Measurements from ENCODE around the gene RTTN. TPM values are rescaled to one million over a fixed set of nuclear protein-coding genes. Genes with fewer than 3 reads are reported as not detected.

Gene RTTN
- total RNA-seq, 1 experiment from 2014 or later, result 14.3 TPM

GRCh38 chr18:70148039-70148938, 57.2 kb downstream of the RTTN start:
- ChIA-PET POLR2A (ENCODE audit: unreplicated experiment) (no interaction called here), CTCF (no interaction called here)
- Histone ChIP-seq H3K36me3 (ENCODE audit: low read depth) (peaks cover 14% of the 10 kb centered on the region; the same call in 1 of the 2 replicates), H4K20me1 (ENCODE audit: insufficient read depth) (no peaks in the 10 kb centered on the region), H3K9me2 (ENCODE audit: insufficient read depth) (no peaks in the 10 kb centered on the region), H2AFZ (no peak overlapping the region), H3K4me3 (no peak overlapping the region), H3K27ac (no peak overlapping the region), H3K9me3 (ENCODE audit: insufficient read depth, low read depth) (no peaks in the 10 kb centered on the region), H3K4me2 (no peak overlapping the region), H3K27me3 (ENCODE audit: insufficient read depth, low read depth) (no peaks in the 10 kb centered on the region), H3K4me1 (replicated peaks; ENCODE audit: insufficient read depth) (no peaks in the 10 kb centered on the region), H3F3A (ENCODE audit: insufficient read depth, low read depth) (no peaks in the 10 kb centered on the region), H3K79me2 (ENCODE audit: low read depth) (no peaks in the 10 kb centered on the region)
- DNase-seq, result no peak
- TF ChIP-seq EZH2 (IDR thresholded peaks at IDR 0.05; ENCODE audit: low read depth) (no peak), CTCF (conservative IDR thresholded peaks at IDR 0.05) (no peak)
- BruUV-seq (replicated peaks), result no TSS peak
- intact Hi-C loops (cut with micrococcal nuclease; ENCODE audit: unreplicated experiment), result no loop called here

- Histone ChIP-seq H4K20me1 (ENCODE audit: insufficient read depth) (no peaks in the 10 kb centered on the region), H3K79me2 (ENCODE audit: low read depth) (no peaks in the 10 kb centered on the region), H2AFZ (no peak overlapping the region), H3F3A (ENCODE audit: insufficient read depth, low read depth) (no peaks in the 10 kb centered on the region), H3K4me2 (no peak overlapping the region), H3K9me2 (ENCODE audit: insufficient read depth) (no peaks in the 10 kb centered on the region), H3K4me1 (replicated peaks; ENCODE audit: insufficient read depth) (no peaks in the 10 kb centered on the region), H3K4me3 (no peak overlapping the region), H3K36me3 (ENCODE audit: low read depth) (peaks cover 14% of the 10 kb centered on the region; the same call in 1 of the 2 replicates), H3K9me3 (ENCODE audit: insufficient read depth, low read depth) (no peaks in the 10 kb centered on the region), H3K27me3 (ENCODE audit: insufficient read depth, low read depth) (no peaks in the 10 kb centered on the region), H3K27ac (no peak overlapping the region)
- ChIA-PET POLR2A (ENCODE audit: unreplicated experiment) (no interaction called here), CTCF (no interaction called here)
- DNase-seq, result no peak
- intact Hi-C loops (cut with micrococcal nuclease; ENCODE audit: unreplicated experiment), result no loop called here
- no peak for TF ChIP-seq EZH2 (IDR thresholded peaks at IDR 0.05; ENCODE audit: low read depth)
- TF ChIP-seq CTCF (conservative IDR thresholded peaks at IDR 0.05), result no peak
- BruUV-seq (replicated peaks), result no TSS peak
These were observed 59.3 kb downstream of the RTTN start for GRCh38 chr18:70146174-70146573.

DNA sequence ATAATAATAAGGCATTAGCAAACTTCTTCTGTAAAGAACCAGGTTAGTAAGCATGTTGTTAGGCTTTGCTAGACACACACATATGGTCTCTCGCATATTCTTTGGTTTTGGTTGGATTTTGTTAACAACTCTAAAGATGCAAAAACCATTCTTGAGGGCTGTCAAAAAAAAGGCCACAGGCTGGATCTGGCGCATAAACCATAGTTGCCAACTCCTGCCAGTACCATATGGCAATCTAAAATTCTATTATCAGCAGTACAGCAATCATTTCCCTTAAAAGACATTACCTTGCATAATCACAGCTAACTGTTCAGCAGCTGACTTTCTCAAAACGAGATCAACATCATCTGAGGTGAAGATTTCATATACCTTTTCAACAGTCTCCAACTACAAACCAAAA, 63.5 kb downstream of the RTTN start:
- Histone ChIP-seq H3K27me3 (ENCODE audit: insufficient read depth, low read depth) (no peaks in the 10 kb centered on the region), H3K79me2 (ENCODE audit: low read depth) (no peaks in the 10 kb centered on the region), H2AFZ (no peak overlapping the region), H4K20me1 (ENCODE audit: insufficient read depth) (no peaks in the 10 kb centered on the region), H3K27ac (no peak overlapping the region), H3K4me1 (replicated peaks; ENCODE audit: insufficient read depth) (no peaks in the 10 kb centered on the region), H3F3A (ENCODE audit: insufficient read depth, low read depth) (no peaks in the 10 kb centered on the region), H3K36me3 (ENCODE audit: low read depth) (no peaks in the 10 kb centered on the region; the same call in 1 of the 2 replicates), H3K4me2 (no peak overlapping the region), H3K4me3 (no peak overlapping the region), H3K9me3 (ENCODE audit: insufficient read depth, low read depth) (no peaks in the 10 kb centered on the region), H3K9me2 (ENCODE audit: insufficient read depth) (no peaks in the 10 kb centered on the region)
- no peak for TF ChIP-seq CTCF (conservative IDR thresholded peaks at IDR 0.05)
- TF ChIP-seq EZH2 (IDR thresholded peaks at IDR 0.05; ENCODE audit: low read depth), result no peak
- ChIA-PET CTCF (no interaction called here), POLR2A (ENCODE audit: unreplicated experiment) (no interaction called here)
- intact Hi-C loops (cut with micrococcal nuclease; ENCODE audit: unreplicated experiment), result no loop called here
- no peak for DNase-seq
- BruUV-seq (replicated peaks), result no TSS peak

All from PC-9 (cell line).